RWPE1 (cell line): ENCODE measurements around the gene RNF38.

Source experiments
- CTCF ChIA-PET: fragments of 350-600 bp; sonication (Branson Sonifier 250); formaldehyde crosslinking; extraction: SDS; loops from one replicate; lab custom pipeline; 2021; lab: Yijun Ruan, JAX
- POLR2A ChIA-PET: fragments of 400-600 bp; formaldehyde crosslinking; extraction: SDS; loops from one replicate; lab custom pipeline; 2020; ENCODE audit warnings: antibody characterized with exemption; ENCODE audit not compliant: low non-redundant PET; lab: Yijun Ruan, JAX
- DNase-seq: peaks from one replicate; pipeline ENCODE4 v3.0.0; 2012; ENCODE audit warnings: low spot score
- H3K27ac ChIP-seq: fragments of 450-650 bp; 2 replicates; pipeline ENCODE4 v1.5.1; 2017
- CTCF ChIP-seq: fragments of 450-650 bp; conservative IDR thresholded peaks from 2 replicates; pipeline ENCODE4 v1.5.1; 2017; ENCODE audit warnings: low read depth, mild to moderate bottlenecking

RNF38 gene

GRCh38 chr9:36293171-36293570 is 106.9 kb downstream of the RNF38 start:
- no peak for TF ChIP-seq CTCF
- H3K27ac ChIP-seq, result no peak overlapping the region
- ChIA-PET CTCF (no interaction called here), POLR2A (no interaction called here)
- DNase-seq, result no peak

- no peak overlapping the region for H3K27ac ChIP-seq
- no peak for DNase-seq
- ChIA-PET POLR2A (no interaction called here), CTCF (no interaction called here)
- no peak for TF ChIP-seq CTCF
Observed at GRCh38 chr9:36292641-36293040, 107.4 kb downstream of the RNF38 start.

- H3K27ac ChIP-seq, result no peak overlapping the region
- CTCF ChIA-PET, result interaction anchor here (0.6 to 0.7 kb wide), 3 partner anchors 43 to 693 kb away, joined by 3 to 4 read pairs (median 3); no protein-coding TSS in a partner anchor
- no peak for TF ChIP-seq CTCF
- POLR2A ChIA-PET, result no interaction called here
- DNase-seq, result no peak
Observed at GRCh38 chr9:36290996-36291395, 109.1 kb downstream of the RNF38 start.

GRCh38 chr9:36289836-36290435 is 110.1 kb downstream of the RNF38 start:
- DNase-seq, result no peak
- no peak overlapping the region for H3K27ac ChIP-seq
- no peak for TF ChIP-seq CTCF
- CTCF ChIA-PET, result interaction anchor here (0.6 to 0.7 kb wide), 2 partner anchors 30 to 1886 kb away, joined by 3 to 4 read pairs; no protein-coding TSS in a partner anchor
- POLR2A ChIA-PET, result no interaction called here

GRCh38 chr9:36288070-36288469 is 112.0 kb downstream of the RNF38 start:
- POLR2A ChIA-PET, result no interaction called here
- H3K27ac ChIP-seq, result no peak overlapping the region
- TF ChIP-seq CTCF, result no peak
- no peak for DNase-seq
- CTCF ChIA-PET, result no interaction called here
